Middle frontal gyrus (tissue), 1 donor: ENCODE measurements around the gene NUB1.

Experiments used
- DNase-seq: peaks from one replicate; pipeline ENCODE4 v3.0.0-alpha.2; 2015; ENCODE audit warnings: low spot score; ENCODE audit errors: extremely low spot score

The NUB1 gene

GRCh38 chr7:151375530-151376217, 34.1 kb downstream of the NUB1 start:
- DNase-seq = no peak

- DNase-seq = no peak
These were observed 34.7 kb downstream of the NUB1 start for GRCh38 chr7:151376218-151376902.

GRCh38 chr7:151377406-151377805, 35.8 kb downstream of the NUB1 start:
- no peak for DNase-seq

- DNase-seq = no peak
These were observed 36.4 kb downstream of the NUB1 start for GRCh38 chr7:151378011-151378410.

GRCh38 chr7:151378496-151379192, 37.0 kb downstream of the NUB1 start:
- no peak for DNase-seq

GRCh38 chr7:151379193-151379520, 37.5 kb downstream of the NUB1 start:
- DNase-seq = no peak

- DNase-seq = no peak
These were observed 38.1 kb downstream of the NUB1 start for GRCh38 chr7:151379534-151380198.

- DNase-seq = no peak
These were observed 38.8 kb downstream of the NUB1 start for GRCh38 chr7:151380199-151381097.

- no peak for DNase-seq
These were observed 39.4 kb downstream of the NUB1 start for GRCh38 chr7:151381098-151381347.

GRCh38 chr7:151381348-151382078, 39.9 kb downstream of the NUB1 start:
- DNase-seq = no peak

- no peak for DNase-seq
These were observed 40.7 kb downstream of the NUB1 start for GRCh38 chr7:151382079-151382885.

GRCh38 chr7:151383638-151384351, 42.2 kb downstream of the NUB1 start:
- no peak for DNase-seq

GRCh38 chr7:151384352-151384697, 42.7 kb downstream of the NUB1 start:
- DNase-seq = no peak

- DNase-seq = no peak
These were observed 43.4 kb downstream of the NUB1 start for GRCh38 chr7:151384776-151385625.

- no peak for DNase-seq
These were observed 44.2 kb downstream of the NUB1 start for GRCh38 chr7:151385626-151386300.

- no peak for DNase-seq
These were observed 44.9 kb downstream of the NUB1 start for GRCh38 chr7:151386301-151387160.
